Nephron progenitor cell (in vitro differentiated cells): Measurements from ENCODE around the gene HAUS7.

Experiments
- DNase-seq: peaks from one replicate; pipeline ENCODE4 v3.0.0; 2021
- H3K27ac Mint-ChIP-seq: 2 replicates; pipeline ENCODE4 v1.8.0; 2021; ENCODE audit warnings: mild to moderate bottlenecking, moderate library complexity, mixed read lengths
- H3K27me3 Mint-ChIP-seq: 2 replicates; pipeline ENCODE4 v1.8.0; 2021; ENCODE audit warnings: mild to moderate bottlenecking, low read depth, mixed read lengths; ENCODE audit not compliant: poor library complexity
- H3K36me3 Mint-ChIP-seq: 2 replicates; pipeline ENCODE4 v1.8.0; 2021; ENCODE audit warnings: low read depth, mixed read lengths
- H3K4me1 Mint-ChIP-seq: 2 replicates; pipeline ENCODE4 v1.8.0; 2021; ENCODE audit warnings: mixed read lengths
- H3K4me3 Mint-ChIP-seq: 2 replicates; pipeline ENCODE4 v1.8.0; 2021; ENCODE audit warnings: mild to moderate bottlenecking, moderate library complexity, mixed read lengths
- H3K9me3 Mint-ChIP-seq: 2 replicates; pipeline ENCODE4 v1.8.0; 2021; ENCODE audit warnings: mild to moderate bottlenecking, moderate library complexity, mixed read lengths
- TF ChIP-seq, protein P1 (sequence below): fragments of 200-600 bp; sonication (generic); IDR thresholded peaks from 2 replicates; pipeline ENCODE4 v1.5.0; 2021; ENCODE audit warnings: antibody characterized with exemption

HAUS7 gene

DNA sequence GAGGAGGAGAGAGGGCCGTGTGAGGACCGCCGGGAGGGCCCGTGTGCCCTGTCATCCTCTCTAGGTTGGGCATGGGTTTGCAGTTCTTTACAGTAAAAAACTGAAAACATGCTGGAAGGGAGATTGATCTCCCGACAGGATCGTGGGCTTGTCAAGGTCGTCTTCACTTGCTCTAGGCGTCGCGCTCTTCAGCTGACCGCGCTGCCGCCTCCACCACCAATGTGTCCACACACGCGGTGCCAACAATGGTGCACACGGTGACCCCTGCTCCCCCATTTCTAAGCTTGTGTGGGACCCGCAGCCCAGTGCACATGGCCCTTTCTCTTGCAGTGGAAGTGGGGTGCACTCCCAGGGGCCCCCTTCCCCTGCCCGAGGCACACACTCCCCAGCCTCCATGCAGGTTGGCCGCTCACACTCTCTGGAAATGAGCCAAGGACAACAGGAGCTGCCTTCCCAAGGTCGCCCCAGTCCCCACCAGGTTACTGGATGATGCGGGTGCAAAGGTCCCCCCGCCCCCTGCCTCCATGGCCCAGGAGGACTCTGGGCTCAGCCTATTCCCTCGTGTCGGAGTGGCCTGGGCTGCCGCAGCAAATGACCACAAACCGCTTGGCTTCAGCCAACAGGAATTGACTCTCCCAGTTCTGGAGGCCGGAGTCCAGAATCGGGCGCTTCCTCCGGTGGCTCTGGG lies 60.8 kb downstream of the HAUS7 start:
- Mint-ChIP-seq H3K27ac (no peak overlapping the region), H3K27me3 (peaks cover 68% of the 10 kb centered on the region), H3K4me1 (peaks cover 17% of the 10 kb centered on the region), H3K4me3 (no peak overlapping the region), H3K9me3 (peaks cover 51% of the 10 kb centered on the region), H3K36me3 (no peaks in the 10 kb centered on the region)
- DNase-seq, result no peak
- TF ChIP-seq, protein P1, sequence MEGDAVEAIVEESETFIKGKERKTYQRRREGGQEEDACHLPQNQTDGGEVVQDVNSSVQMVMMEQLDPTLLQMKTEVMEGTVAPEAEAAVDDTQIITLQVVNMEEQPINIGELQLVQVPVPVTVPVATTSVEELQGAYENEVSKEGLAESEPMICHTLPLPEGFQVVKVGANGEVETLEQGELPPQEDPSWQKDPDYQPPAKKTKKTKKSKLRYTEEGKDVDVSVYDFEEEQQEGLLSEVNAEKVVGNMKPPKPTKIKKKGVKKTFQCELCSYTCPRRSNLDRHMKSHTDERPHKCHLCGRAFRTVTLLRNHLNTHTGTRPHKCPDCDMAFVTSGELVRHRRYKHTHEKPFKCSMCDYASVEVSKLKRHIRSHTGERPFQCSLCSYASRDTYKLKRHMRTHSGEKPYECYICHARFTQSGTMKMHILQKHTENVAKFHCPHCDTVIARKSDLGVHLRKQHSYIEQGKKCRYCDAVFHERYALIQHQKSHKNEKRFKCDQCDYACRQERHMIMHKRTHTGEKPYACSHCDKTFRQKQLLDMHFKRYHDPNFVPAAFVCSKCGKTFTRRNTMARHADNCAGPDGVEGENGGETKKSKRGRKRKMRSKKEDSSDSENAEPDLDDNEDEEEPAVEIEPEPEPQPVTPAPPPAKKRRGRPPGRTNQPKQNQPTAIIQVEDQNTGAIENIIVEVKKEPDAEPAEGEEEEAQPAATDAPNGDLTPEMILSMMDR, result no peak

DNA sequence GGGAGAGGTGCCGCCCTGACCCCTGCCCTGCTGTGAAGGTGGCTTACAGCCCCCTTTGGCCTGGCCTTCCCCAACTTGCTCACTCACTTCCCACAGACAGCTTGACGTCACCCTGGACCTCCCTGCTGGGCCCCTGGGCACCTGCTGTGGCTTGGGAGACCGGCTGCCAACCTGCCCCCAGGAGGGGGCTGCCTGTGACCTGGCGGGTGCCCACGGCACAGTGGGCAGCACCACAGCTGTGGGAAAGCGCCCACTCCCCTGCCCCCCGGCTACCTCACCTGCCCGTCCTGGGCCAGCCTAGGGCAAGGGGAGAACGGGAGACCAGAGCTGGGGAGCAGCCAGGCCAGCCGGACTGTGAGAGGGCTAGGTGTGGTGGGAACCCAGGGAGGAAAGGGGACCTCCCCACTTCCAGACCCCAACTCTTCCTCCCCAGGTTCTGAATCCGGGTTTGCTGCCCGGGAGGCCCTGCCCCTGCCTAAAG lies 61.5 kb downstream of the HAUS7 start:
- peaks cover 17% of the 10 kb centered on the region for H3K4me1 Mint-ChIP-seq
- no peak overlapping the region for H3K4me3 Mint-ChIP-seq
- no peaks in the 10 kb centered on the region for H3K36me3 Mint-ChIP-seq
- no peak overlapping the region for H3K27ac Mint-ChIP-seq
- no peak for DNase-seq
- H3K9me3 Mint-ChIP-seq, result peaks cover 52% of the 10 kb centered on the region
- TF ChIP-seq, protein P1, result no peak
- peaks cover 69% of the 10 kb centered on the region for H3K27me3 Mint-ChIP-seq

DNA sequence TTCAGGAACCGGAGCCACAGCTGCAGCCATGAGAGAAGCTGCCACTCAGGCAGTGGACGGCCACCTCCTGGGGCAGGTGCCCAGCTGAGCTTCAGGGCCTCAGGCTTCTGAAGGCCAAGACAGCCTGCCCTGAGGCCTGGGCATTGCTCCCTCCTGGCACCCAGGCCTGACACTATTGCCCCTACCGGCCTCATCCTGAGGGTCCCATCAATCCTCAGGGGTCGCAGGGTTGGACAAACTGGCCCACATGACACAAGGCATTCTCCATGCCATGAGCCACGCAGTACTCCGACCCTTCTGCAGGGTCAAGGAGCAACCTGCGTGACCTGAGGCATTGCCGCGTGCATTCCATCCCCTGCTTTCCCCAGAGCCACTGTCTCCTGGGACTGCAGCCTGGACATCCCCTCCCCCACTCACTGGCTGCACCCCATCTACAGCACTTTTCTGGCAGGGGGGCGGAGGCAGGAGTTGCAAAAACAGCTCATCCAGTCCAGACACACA lies 62.1 kb downstream of the HAUS7 start:
- TF ChIP-seq, protein P1, result no peak
- peaks cover 51% of the 10 kb centered on the region for H3K9me3 Mint-ChIP-seq
- H3K27me3 Mint-ChIP-seq, result peaks cover 65% of the 10 kb centered on the region
- DNase-seq, result peak; percentile 19
- H3K27ac Mint-ChIP-seq, result no peak overlapping the region
- no peak overlapping the region for H3K4me3 Mint-ChIP-seq
- H3K4me1 Mint-ChIP-seq, result peaks cover 17% of the 10 kb centered on the region
- no peaks in the 10 kb centered on the region for H3K36me3 Mint-ChIP-seq

DNA sequence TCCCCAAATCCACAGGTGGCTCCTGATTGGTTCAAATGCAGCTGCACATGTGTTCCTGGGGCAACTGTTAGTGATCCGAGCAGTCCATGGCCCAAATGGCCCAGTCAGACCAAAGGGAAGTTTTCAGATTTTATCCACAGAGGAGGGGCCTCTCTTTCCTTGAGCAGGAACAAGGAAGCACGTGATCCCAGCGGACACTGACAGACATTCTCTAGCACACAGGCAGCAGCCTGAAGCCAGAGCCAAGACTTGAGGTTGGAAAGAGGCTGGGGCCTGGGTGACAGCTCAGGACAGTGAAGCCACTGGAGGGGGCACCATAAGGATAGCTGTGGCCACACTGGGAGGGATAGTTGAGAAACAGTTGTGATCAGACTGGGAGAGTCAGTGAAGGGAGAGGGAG lies 62.6 kb downstream of the HAUS7 start:
- Mint-ChIP-seq H3K27me3 (peaks cover 65% of the 10 kb centered on the region), H3K27ac (no peak overlapping the region), H3K9me3 (peaks cover 56% of the 10 kb centered on the region), H3K4me3 (no peak overlapping the region), H3K4me1 (peaks cover 17% of the 10 kb centered on the region), H3K36me3 (no peaks in the 10 kb centered on the region)
- TF ChIP-seq, protein P1, result no peak
- no peak for DNase-seq

DNA sequence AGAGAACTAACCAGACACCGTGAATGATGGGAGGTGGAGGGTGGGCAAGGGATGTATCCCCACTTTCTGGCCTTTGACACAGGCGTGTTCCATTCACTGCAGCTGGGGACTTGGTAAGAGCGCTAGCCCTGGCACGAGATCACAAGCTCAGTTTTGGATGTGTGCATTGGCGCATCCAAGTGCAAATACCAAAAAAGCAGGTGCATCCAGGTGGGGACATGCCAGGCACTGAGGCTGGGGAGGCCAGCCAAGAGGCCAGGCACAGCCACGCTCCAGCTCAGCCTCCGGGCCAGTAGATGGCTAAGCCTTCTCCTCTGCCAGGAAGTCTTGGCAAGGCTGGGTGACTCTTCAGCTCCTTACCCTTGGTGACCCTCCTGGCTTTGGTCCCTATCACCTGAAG lies 63.5 kb downstream of the HAUS7 start:
- H3K36me3 Mint-ChIP-seq, result peaks cover 4% of the 10 kb centered on the region
- peaks cover 58% of the 10 kb centered on the region for H3K9me3 Mint-ChIP-seq
- TF ChIP-seq, protein P1, result no peak
- DNase-seq, result no peak
- H3K27me3 Mint-ChIP-seq, result peaks cover 59% of the 10 kb centered on the region
- no peak overlapping the region for H3K27ac Mint-ChIP-seq
- H3K4me1 Mint-ChIP-seq, result peaks cover 11% of the 10 kb centered on the region
- no peak overlapping the region for H3K4me3 Mint-ChIP-seq

DNA sequence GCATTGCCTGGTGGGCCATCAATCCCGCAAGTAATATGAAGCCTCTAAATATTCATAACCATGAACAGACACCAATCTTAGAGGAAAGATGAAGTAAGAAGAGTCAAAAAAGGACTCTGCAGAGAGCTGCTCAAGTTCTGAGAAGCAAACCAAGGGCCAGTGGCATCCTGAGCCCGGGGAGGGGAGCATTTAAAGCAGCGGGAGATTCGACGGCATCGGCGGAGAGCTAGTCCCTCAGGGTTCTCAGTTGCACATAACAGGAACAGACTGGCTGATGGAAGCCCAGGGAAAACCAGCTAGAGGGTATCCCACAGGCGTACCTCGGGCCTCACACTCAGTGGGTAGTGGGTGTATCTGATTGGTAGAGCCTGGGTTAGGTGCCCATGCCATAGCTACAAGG lies 64.4 kb downstream of the HAUS7 start:
- Mint-ChIP-seq H3K9me3 (peaks cover 64% of the 10 kb centered on the region), H3K36me3 (peaks cover 4% of the 10 kb centered on the region), H3K27me3 (peaks cover 56% of the 10 kb centered on the region), H3K4me1 (peaks cover 8% of the 10 kb centered on the region), H3K4me3 (no peak overlapping the region), H3K27ac (no peak overlapping the region)
- TF ChIP-seq, protein P1, result no peak
- no peak for DNase-seq
